Mammary epithelial cell (primary cell): ENCODE measurements around the gene NSUN6.

Source experiments
- EZH2 ChIP-seq: IDR thresholded peaks from 2 replicates; pipeline ENCODE4 v1.6.1; 2012; ENCODE audit warnings: low read length, inconsistent platforms, borderline replicate concordance
- TF ChIP-seq, protein P1 (sequence below), 2 donors: IDR thresholded peaks in 1 of 2; conservative IDR thresholded peaks in 1 of 2; 2 replicates each; pipeline ENCODE4 v1.5.1; 2011 to 2012; ENCODE audit warnings: inconsistent platforms in 2 of 2, low read length in 2 of 2, mild to moderate bottlenecking in 2 of 2, control low read depth in 1 of 2, low read depth in 1 of 2; ENCODE audit not compliant: insufficient read depth in 1 of 2; ENCODE audit errors: extremely low read depth in 1 of 2

DNA sequence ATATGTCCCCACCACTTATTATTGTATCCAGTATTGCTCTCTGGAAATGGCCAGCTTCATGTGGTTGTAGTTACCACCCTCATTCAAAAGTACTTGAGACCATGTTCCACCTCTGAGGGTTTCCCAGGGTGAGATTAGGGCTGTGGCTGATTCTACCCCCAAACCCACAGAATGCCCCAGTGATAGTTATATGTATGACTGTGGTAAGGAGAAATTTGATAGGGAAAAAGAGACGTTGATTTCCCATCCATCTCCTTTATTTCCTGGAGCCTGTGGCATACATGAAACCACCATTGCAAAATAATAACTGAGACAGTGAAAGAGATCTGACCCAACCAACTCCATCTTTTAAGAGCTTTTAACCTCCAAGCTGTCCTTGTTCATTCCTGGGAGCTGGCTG lies 33.0 kb upstream of the NSUN6 start:
- TF ChIP-seq, protein P1, sequence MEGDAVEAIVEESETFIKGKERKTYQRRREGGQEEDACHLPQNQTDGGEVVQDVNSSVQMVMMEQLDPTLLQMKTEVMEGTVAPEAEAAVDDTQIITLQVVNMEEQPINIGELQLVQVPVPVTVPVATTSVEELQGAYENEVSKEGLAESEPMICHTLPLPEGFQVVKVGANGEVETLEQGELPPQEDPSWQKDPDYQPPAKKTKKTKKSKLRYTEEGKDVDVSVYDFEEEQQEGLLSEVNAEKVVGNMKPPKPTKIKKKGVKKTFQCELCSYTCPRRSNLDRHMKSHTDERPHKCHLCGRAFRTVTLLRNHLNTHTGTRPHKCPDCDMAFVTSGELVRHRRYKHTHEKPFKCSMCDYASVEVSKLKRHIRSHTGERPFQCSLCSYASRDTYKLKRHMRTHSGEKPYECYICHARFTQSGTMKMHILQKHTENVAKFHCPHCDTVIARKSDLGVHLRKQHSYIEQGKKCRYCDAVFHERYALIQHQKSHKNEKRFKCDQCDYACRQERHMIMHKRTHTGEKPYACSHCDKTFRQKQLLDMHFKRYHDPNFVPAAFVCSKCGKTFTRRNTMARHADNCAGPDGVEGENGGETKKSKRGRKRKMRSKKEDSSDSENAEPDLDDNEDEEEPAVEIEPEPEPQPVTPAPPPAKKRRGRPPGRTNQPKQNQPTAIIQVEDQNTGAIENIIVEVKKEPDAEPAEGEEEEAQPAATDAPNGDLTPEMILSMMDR (conservative IDR thresholded peaks at IDR 0.05 in 1 of 2, IDR thresholded peaks at IDR 0.05 in 1 of 2; ENCODE audit: extremely low read depth in 1 of 2, insufficient read depth in 1 of 2, low read depth in 1 of 2, low read length in 2 of 2) = no peak
- no peak for TF ChIP-seq EZH2
